H1 (cell line): Measurements from ENCODE around the gene SLC25A36. TPM values are rescaled to one million over a fixed set of nuclear protein-coding genes. Genes with fewer than 3 reads are reported as not detected.

Source experiments
- CTCF ChIA-PET: fragments of 300-600 bp; sonication (Branson Sonifier 250); formaldehyde crosslinking; loops from one replicate; lab custom pipeline; 2021; ENCODE audit not compliant: partially characterized antibody; lab: Charles Lee
- POLR2A ChIA-PET: fragments of 300-600 bp; sonication (Branson Sonifier 250); formaldehyde crosslinking; loops from one replicate; lab custom pipeline; 2021; ENCODE audit warnings: inconsistent platforms; ENCODE audit not compliant: partially characterized antibody; lab: Charles Lee
- DNase-seq, 2 experiments: peaks; one replicate each; pipeline versions ENCODE4 v3.0.0 to v3.0.0-alpha.2; 2010 to 2022; ENCODE audit warnings: low spot score in 2 of 2, low read depth in 1 of 2, mixed read lengths in 1 of 2
- FAIRE-seq: peaks from 2 replicates; lab custom pipeline; 2011; peaks lifted over from hg19 to GRCh38; lab: Jason Lieb, UNC
- H2AFZ ChIP-seq: 2 replicates; pipeline ENCODE4 v1.8.1; 2012; ENCODE audit warnings: low read length, inconsistent platforms
- H2AK5ac ChIP-seq: 2 replicates; pipeline ENCODE4 v1.6.1; 2013; ENCODE audit warnings: low read depth, low read length
- H2BK120ac ChIP-seq: replicated peaks from 2 replicates; pipeline ENCODE3; 2013; ENCODE audit warnings: low read depth, low read length, inconsistent platforms
- H2BK12ac ChIP-seq: 2 replicates; pipeline ENCODE4 v1.6.1; 2013; ENCODE audit warnings: low read depth, low read length
- H2BK15ac ChIP-seq: 2 replicates; pipeline ENCODE4 v1.6.1; 2013; ENCODE audit warnings: low read length
- H2BK20ac ChIP-seq: 2 replicates; pipeline ENCODE4 v1.6.1; 2013; ENCODE audit warnings: low read length
- H2BK5ac ChIP-seq: 2 replicates; pipeline ENCODE4 v1.6.1; 2013; ENCODE audit warnings: low read depth, low read length
- H3K14ac ChIP-seq: 2 replicates; pipeline ENCODE4 v1.6.1; 2013; ENCODE audit warnings: inconsistent platforms; ENCODE audit not compliant: insufficient read length
- H3K18ac ChIP-seq: 2 replicates; pipeline ENCODE4 v1.6.1; 2013; ENCODE audit warnings: low read length; ENCODE audit errors: extremely low read depth
- H3K23ac ChIP-seq: 2 replicates; pipeline ENCODE4 v1.6.1; 2013; ENCODE audit warnings: inconsistent platforms; ENCODE audit not compliant: insufficient read length
- H3K23me2 ChIP-seq: 2 replicates; pipeline ENCODE4 v1.6.1; 2013; ENCODE audit warnings: low read depth, low read length
- H3K27ac ChIP-seq: 2 replicates; pipeline ENCODE4 v1.6.1; 2011; ENCODE audit warnings: low read depth, low read length, inconsistent platforms
- H3K27me3 ChIP-seq, 4 experiments: replicated peaks in 1 of 4; 1 replicate in 1 of 4; 2 replicates in 3 of 4; pipeline versions ENCODE4 v1.6.1 to v1.8.1; 2011 to 2013; ENCODE audit warnings: low read length in 3 of 4, mild to moderate bottlenecking in 3 of 4, inconsistent platforms in 2 of 4, mixed read lengths in 2 of 4, moderate library complexity in 1 of 4; ENCODE audit not compliant: control insufficient read depth in 3 of 4, insufficient read depth in 3 of 4; ENCODE audit errors: extremely low read depth in 1 of 4
- H3K36me3 ChIP-seq, 4 experiments: 2 replicates each; pipeline versions ENCODE4 v1.6.1 to v1.8.1; 2011 to 2013; ENCODE audit warnings: mild to moderate bottlenecking in 4 of 4, low read length in 3 of 4, moderate library complexity in 2 of 4, control low read depth in 1 of 4, inconsistent platforms in 1 of 4; ENCODE audit not compliant: insufficient read depth in 4 of 4, control insufficient read depth in 2 of 4
- H3K4ac ChIP-seq: replicated peaks from 2 replicates; pipeline ENCODE3; 2013; ENCODE audit warnings: low read length, low read depth, mixed read lengths, inconsistent platforms; ENCODE audit not compliant: insufficient read length
- H3K4me1 ChIP-seq, 4 experiments: replicated peaks in 1 of 4; 1 replicate in 1 of 4; 2 replicates in 3 of 4; pipeline versions ENCODE4 v1.6.1 to v1.8.1; 2011 to 2013; ENCODE audit warnings: low read length in 3 of 4, inconsistent platforms in 2 of 4, mixed read lengths in 1 of 4; ENCODE audit not compliant: insufficient read depth in 4 of 4, control insufficient read depth in 3 of 4
- H3K4me2 ChIP-seq, 2 experiments: 2 replicates each; pipeline versions ENCODE4 v1.6.1 to v1.8.1; 2011 to 2013; ENCODE audit warnings: low read depth in 2 of 2, low read length in 2 of 2, control low read depth in 1 of 2, inconsistent platforms in 1 of 2, mild to moderate bottlenecking in 1 of 2; ENCODE audit not compliant: insufficient read depth in 1 of 2
- H3K4me3 ChIP-seq, 4 experiments: fragments of 200-600, 300-600 bp in 1 of 4; sonication (generic), shearing (Covaris generic), sonication (Bioruptor Twin) in 1 of 4; 2 replicates each; pipeline versions ENCODE4 v1.5.1 to v1.8.1; 2011 to 2016; ENCODE audit warnings: low read length in 4 of 4, low read depth in 3 of 4, control low read depth in 2 of 4, inconsistent platforms in 2 of 4, mild to moderate bottlenecking in 2 of 4, mixed read lengths in 1 of 4, moderate library complexity in 1 of 4; ENCODE audit not compliant: insufficient read depth in 2 of 4; ENCODE audit errors: extremely low read depth in 1 of 4
- H3K56ac ChIP-seq: replicated peaks from 2 replicates; pipeline ENCODE3; 2013; ENCODE audit warnings: low read depth, mild to moderate bottlenecking, mixed read lengths, low read length, inconsistent platforms; ENCODE audit not compliant: insufficient read length
- H3K79me1 ChIP-seq: 2 replicates; pipeline ENCODE4 v1.6.1; 2013; ENCODE audit warnings: low read depth, low read length, control low read depth
- H3K79me2 ChIP-seq, 2 experiments: 2 replicates each; pipeline versions ENCODE4 v1.6.1 to v1.8.1; 2012 to 2013; ENCODE audit warnings: low read length in 2 of 2, mild to moderate bottlenecking in 2 of 2, inconsistent platforms in 1 of 2; ENCODE audit not compliant: insufficient read depth in 2 of 2, control insufficient read depth in 1 of 2
- H3K9ac ChIP-seq, 4 experiments: replicated peaks in 1 of 4; 1 replicate in 1 of 4; 2 replicates in 3 of 4; pipeline versions ENCODE4 v1.6.1 to v1.8.1; 2011 to 2013; ENCODE audit warnings: low read depth in 3 of 4, low read length in 3 of 4, control low read depth in 2 of 4, mild to moderate bottlenecking in 2 of 4, moderate library complexity in 2 of 4, inconsistent platforms in 1 of 4; ENCODE audit errors: extremely low read depth in 1 of 4
- H3K9me3 ChIP-seq, 2 experiments: 2 replicates each; pipeline versions ENCODE4 v1.6.1 to v1.8.1; 2012 to 2013; ENCODE audit warnings: mild to moderate bottlenecking in 2 of 2, moderate library complexity in 2 of 2, control low read depth in 1 of 2, inconsistent platforms in 1 of 2, low read depth in 1 of 2, low read length in 1 of 2, mixed read lengths in 1 of 2; ENCODE audit not compliant: insufficient read depth in 2 of 2
- H4K20me1 ChIP-seq, 2 experiments: replicated peaks in 1 of 2; 2 replicates each; pipeline versions ENCODE3 to v1.8.1; 2011 to 2013; ENCODE audit warnings: inconsistent platforms in 2 of 2, low read length in 2 of 2, mild to moderate bottlenecking in 1 of 2; ENCODE audit not compliant: insufficient read depth in 2 of 2, control insufficient read depth in 1 of 2
- H4K5ac ChIP-seq: 2 replicates; pipeline ENCODE4 v1.6.1; 2013; ENCODE audit warnings: low read length, low read depth, mixed read lengths, inconsistent platforms; ENCODE audit not compliant: insufficient read length
- H4K8ac ChIP-seq: 2 replicates; pipeline ENCODE4 v1.8.0; 2013; ENCODE audit warnings: mild to moderate bottlenecking, moderate library complexity, low read length, inconsistent platforms; ENCODE audit not compliant: insufficient read depth; ENCODE audit errors: extremely low read depth
- H4K91ac ChIP-seq: replicated peaks from 2 replicates; pipeline ENCODE3; 2013; ENCODE audit warnings: low read length, mixed read lengths, inconsistent platforms; ENCODE audit not compliant: insufficient read length
- EP300 ChIP-seq, 2 experiments: IDR thresholded peaks; 1 replicate in 1 of 2; 2 replicates in 1 of 2; pipeline ENCODE4 v1.6.1; 2011 to 2012; ENCODE audit warnings: low read depth in 2 of 2, low read length in 2 of 2, mild to moderate bottlenecking in 2 of 2, borderline replicate concordance in 1 of 2, inconsistent platforms in 1 of 2, moderate library complexity in 1 of 2
- GABPA ChIP-seq: IDR thresholded peaks from 2 replicates; pipeline ENCODE4 v1.6.1; 2011; ENCODE audit warnings: mild to moderate bottlenecking, low read length, moderate library complexity, borderline replicate concordance; ENCODE audit not compliant: insufficient read depth
- JUN ChIP-seq: IDR thresholded peaks from 2 replicates; pipeline ENCODE4 v1.6.1; 2011; ENCODE audit warnings: low read depth, mild to moderate bottlenecking, improper control_type of control experiment, low read length
- JUND ChIP-seq: IDR thresholded peaks from 2 replicates; pipeline ENCODE4 v1.6.1; 2011; ENCODE audit warnings: mild to moderate bottlenecking, improper control_type of control experiment, low read length
- POLR2AphosphoS5 ChIP-seq: IDR thresholded peaks from 2 replicates; pipeline ENCODE4 v1.6.1; 2011; ENCODE audit warnings: low read depth, low read length
- WGBS, 2 experiments: shearing (Covaris generic) in 1 of 2; methylation state at CpG; one replicate each; pipeline versions ENCODE4 v1.1.6 to v1.1.7; 2013 to 2015; ENCODE audit warnings: low lambda C conversion rate in 2 of 2, mixed read lengths in 2 of 2, inconsistent platforms in 1 of 2, low coverage in 1 of 2, missing lambda C conversion rate in 1 of 2; ENCODE audit not compliant: insufficient replicate concordance in 2 of 2, insufficient coverage in 1 of 2, insufficient read length in 1 of 2; ENCODE audit errors: extremely low coverage in 1 of 2, missing lambda C conversion rate in 1 of 2; 5-methylcytosine and 5-hydroxymethylcytosine counted together
- polyA plus RNA-seq, 7 experiments: library from polyadenylated mRNA; depleted of rRNA in 3 of 7; stranded (reverse) in 5 of 7; unstranded in 2 of 7; fragments of >200 nt in 5 of 7; fragments of 200-250 nt in 2 of 7; gene quantifications; 1 replicate in 5 of 7; 2 replicates in 1 of 7; 4 replicates in 1 of 7; pipeline versions ENCODE4 v1.2.1 to v1.2.3, GENCODE V29; 2011 to 2013; ENCODE audit warnings: missing spikeins in 2 of 7, mixed read lengths in 2 of 7
- total RNA-seq: library from RNA; stranded (reverse); fragmentation: NEBNext Ultra II Directional; extraction: Animal tissue kit (Norgen Biotek cat#: 25700); gene quantifications from 2 replicates; pipeline ENCODE4 v1.2.1, GENCODE V29; 2021

SLC25A36 gene
- total and polyA plus RNA-seq, 2 of the 8 experiments (the other 6 are each of a cell fraction or from before 2014, with no cell fraction given) = 42.9 to 71.8 TPM

GRCh38 chr3:140950863-140951262, 9.2 kb downstream of the SLC25A36 start:
- Histone ChIP-seq H2BK15ac (no peak overlapping the region), H3K79me1 (no peaks in the 10 kb centered on the region; the same call in 1 of the 2 replicates), H3K4me3 (no peak overlapping the region), H3K14ac (no peak overlapping the region), H3K4ac (no peak overlapping the region), H3K18ac (no peak overlapping the region), H2AK5ac (no peak overlapping the region), H2AFZ (no peak overlapping the region), H3K79me2 (peaks cover 26 to 98% of the 10 kb centered on the region in 2 experiments), H2BK120ac (no peak overlapping the region), H3K23me2 (no peaks in the 10 kb centered on the region), H4K8ac (no peak overlapping the region), H3K23ac (no peak overlapping the region), H2BK5ac (no peak overlapping the region), H3K4me1 (peaks cover 2 to 13% (median 3%) of the 10 kb centered on the region in 4 experiments; a peak in 5 of 7 replicates), H2BK12ac (no peak overlapping the region), H4K91ac (no peak overlapping the region), H2BK20ac (no peak overlapping the region), H3K36me3 (peaks cover 0 to 4% (median 0%) of the 10 kb centered on the region in 4 experiments; a peak in 1 of 8 replicates), H3K56ac (no peak overlapping the region), H3K27me3 (no peaks in the 10 kb centered on the region), H3K4me2 (peak overlapping the region; percentile 24 to 50; a peak in 3 of 4 replicates), H3K9me3 (no peaks in the 10 kb centered on the region), H3K9ac (no peak overlapping the region; a peak in 1 of 7 replicates), H4K20me1 (peaks cover 14 to 21% of the 10 kb centered on the region in 2 experiments), H4K5ac (no peak overlapping the region), H3K27ac (no peak overlapping the region)
- ChIA-PET POLR2A (interaction anchor here (1.1 to 3.3 kb wide), 2 partner anchors 9 to 14 kb away, joined by 3 to 13 read pairs; partner anchors contain the start of gene SLC25A36), CTCF (no interaction called here)
- no peak for TF ChIP-seq GABPA
- no peak for TF ChIP-seq JUN
- TF ChIP-seq JUND = no peak
- TF ChIP-seq POLR2AphosphoS5 = 0 out of 2 replicates have a peak, but pooled peaks have one; percentile 21
- no peak for TF ChIP-seq EP300 (IDR thresholded peaks at IDR 0.05; ENCODE audit: borderline replicate concordance in 1 of 2, low read depth in 2 of 2, low read length in 2 of 2)
- no peak for DNase-seq
- WGBS, 2 experiments = 72% methylated on average over 2 of the region's 2 CpGs; no CpG with 5 or more reads in 1 of the 2 experiments
- FAIRE-seq = peak; percentile 24
